Neural progenitor cell (in vitro differentiated cells): ENCODE results near the gene KIF25.

Source experiments
- CTCF ChIP-seq: fragments of 200-600 bp; sonication (generic); IDR thresholded peaks from 2 replicates; pipeline ENCODE4 v1.5.1; 2017; ENCODE audit warnings: antibody characterized with exemption, mild to moderate bottlenecking
- EZH2 ChIP-seq: fragments of 200-600 bp; sonication (generic); IDR thresholded peaks from 2 replicates; pipeline ENCODE4 v1.6.1; 2017; ENCODE audit warnings: antibody characterized with exemption, mild to moderate bottlenecking, moderate library complexity

- TF ChIP-seq CTCF: no peak
- no peak for TF ChIP-seq EZH2
These were observed 8.3 kb upstream of the KIF25 start for GRCh38 chr6:167988945-167989841.
